SK-N-SH treated with all-trans-retinoic acid at 6 μM for 48 hours (cell line): Measurements from ENCODE around the gene COL15A1.

Experiments used
- ATAC-seq: fragments of 200-7000 bp; cut with Tn5 transposase; 3 replicates; pipeline ENCODE4 v1.9.1; 2020; ENCODE audit warnings: mild to moderate bottlenecking, moderate library complexity
- ARNTL ChIP-seq: fragments of 450-650 bp; formaldehyde crosslinking; IDR thresholded peaks from 2 replicates; pipeline ENCODE4 v1.5.0; 2020; ENCODE audit warnings: low read depth, mild to moderate bottlenecking, moderate library complexity, borderline replicate concordance
- BACH2 ChIP-seq: fragments of 250-450 bp; sonication (Bioruptor Pico); IDR thresholded peaks from 2 replicates; pipeline ENCODE4 v1.9.0; 2021; ENCODE audit warnings: mild to moderate bottlenecking, borderline replicate concordance
- CSDC2 ChIP-seq: fragments of 250-450 bp; sonication (Bioruptor Pico); IDR thresholded peaks from 2 replicates; pipeline ENCODE4 v1.5.0; 2020; ENCODE audit warnings: mild to moderate bottlenecking, moderate library complexity
- CSRNP3 ChIP-seq: fragments of 250-450 bp; sonication (Bioruptor Pico); IDR thresholded peaks from 2 replicates; pipeline ENCODE4 v1.5.1; 2021; ENCODE audit warnings: mild to moderate bottlenecking, moderate library complexity
- ESRRG ChIP-seq: fragments of 250-450 bp; sonication (Bioruptor Pico); IDR thresholded peaks from 2 replicates; pipeline ENCODE4 v1.6.1; 2021; ENCODE audit warnings: mild to moderate bottlenecking
- GLIS3 ChIP-seq: fragments of 250-450 bp; sonication (Bioruptor Pico); IDR thresholded peaks from 2 replicates; pipeline ENCODE4 v1.5.0; 2020; ENCODE audit warnings: mild to moderate bottlenecking, moderate library complexity
- ISL1 ChIP-seq: fragments of 250-450 bp; sonication (Bioruptor Pico); IDR thresholded peaks from 2 replicates; pipeline ENCODE4 v2.1.2; 2022; ENCODE audit warnings: mild to moderate bottlenecking, moderate library complexity
- OSR1 ChIP-seq: fragments of 250-450 bp; sonication (Bioruptor Pico); IDR thresholded peaks from 2 replicates; pipeline ENCODE4 v1.8.0; 2022; ENCODE audit warnings: moderate library complexity, mild to moderate bottlenecking, inconsistent platforms
- PATZ1 ChIP-seq: fragments of 250-450 bp; sonication (Bioruptor Pico); IDR thresholded peaks from 2 replicates; pipeline ENCODE4 v1.8.0; 2020; ENCODE audit warnings: mild to moderate bottlenecking, moderate library complexity, borderline replicate concordance
- POU6F1 ChIP-seq: fragments of 250-450 bp; sonication (Bioruptor Pico); IDR thresholded peaks from 2 replicates; pipeline ENCODE4 v1.8.0; 2021; ENCODE audit warnings: low read depth, mild to moderate bottlenecking, moderate library complexity, borderline replicate concordance
- PPARA ChIP-seq: fragments of 250-450 bp; sonication (Bioruptor Pico); IDR thresholded peaks from 2 replicates; pipeline ENCODE4 v1.5.0; 2020; ENCODE audit warnings: mild to moderate bottlenecking, borderline replicate concordance
- RARB ChIP-seq: fragments of 250-450 bp; sonication (Bioruptor Pico); IDR thresholded peaks from 2 replicates; pipeline ENCODE4 v1.8.0; 2021; ENCODE audit warnings: mild to moderate bottlenecking, moderate library complexity
- TCF4 ChIP-seq: fragments of 250-450 bp; sonication (Bioruptor Pico); IDR thresholded peaks from 2 replicates; pipeline ENCODE4 v1.8.0; 2021; ENCODE audit warnings: mild to moderate bottlenecking, moderate library complexity, borderline replicate concordance
- TOX ChIP-seq: fragments of 250-450 bp; sonication (Bioruptor Pico); IDR thresholded peaks from 2 replicates; pipeline ENCODE4 v1.8.0; 2021; ENCODE audit warnings: mild to moderate bottlenecking, moderate library complexity, borderline replicate concordance
- ZC3H10 ChIP-seq: fragments of 250-450 bp; sonication (Bioruptor Pico); IDR thresholded peaks from 2 replicates; pipeline ENCODE4 v1.5.1; 2021; ENCODE audit warnings: mild to moderate bottlenecking, moderate library complexity
- ZFP3 ChIP-seq: fragments of 250-450 bp; sonication (Bioruptor Pico); IDR thresholded peaks from 2 replicates; pipeline ENCODE4 v1.5.0; 2020; ENCODE audit warnings: mild to moderate bottlenecking, moderate library complexity
- ZFP30 ChIP-seq: fragments of 450-650 bp; formaldehyde crosslinking; IDR thresholded peaks from 2 replicates; pipeline ENCODE4 v1.5.0; 2022; ENCODE audit warnings: mild to moderate bottlenecking, moderate library complexity
- ZNF565 ChIP-seq: fragments of 450-650 bp; formaldehyde crosslinking; conservative IDR thresholded peaks from 2 replicates; pipeline ENCODE4 v1.5.0; 2020; ENCODE audit warnings: low read depth, mild to moderate bottlenecking, moderate library complexity
- ZNF70 ChIP-seq: fragments of 450-650 bp; formaldehyde crosslinking; IDR thresholded peaks from 2 replicates; pipeline ENCODE4 v1.5.0; 2020; ENCODE audit warnings: mild to moderate bottlenecking, moderate library complexity
- TF ChIP-seq, protein P1 (sequence below): fragments of 250-450 bp; sonication (Bioruptor Pico); IDR thresholded peaks from 2 replicates; pipeline ENCODE4 v1.5.0; 2020; ENCODE audit warnings: mild to moderate bottlenecking, moderate library complexity

COL15A1 gene

DNA sequence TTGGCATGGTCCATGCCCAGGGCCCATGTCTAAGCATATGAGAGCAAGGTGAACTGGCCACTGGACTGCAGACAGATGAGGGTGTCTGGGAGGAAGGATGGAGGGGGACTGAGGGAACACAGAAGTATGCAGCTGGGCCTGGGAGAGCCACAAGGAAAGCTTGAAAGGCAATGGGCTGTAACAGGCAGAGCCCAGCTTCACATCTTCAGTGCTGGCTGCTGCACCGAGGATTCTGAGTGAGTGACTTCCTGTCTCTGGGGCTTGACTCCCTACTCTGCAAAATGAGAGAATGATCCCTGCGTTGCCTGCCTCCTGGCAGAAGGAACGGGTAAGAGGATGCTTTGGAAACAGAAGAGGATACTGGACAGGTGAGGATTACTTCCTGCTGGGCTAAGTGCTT is 29.0 kb downstream of the COL15A1 start (continued):
- TF ChIP-seq ZFP3 (CRISPR knock-in tag) (no peak), BACH2 (no peak), ESRRG (CRISPR knock-in tag) (no peak)
- TF ChIP-seq, protein P1, sequence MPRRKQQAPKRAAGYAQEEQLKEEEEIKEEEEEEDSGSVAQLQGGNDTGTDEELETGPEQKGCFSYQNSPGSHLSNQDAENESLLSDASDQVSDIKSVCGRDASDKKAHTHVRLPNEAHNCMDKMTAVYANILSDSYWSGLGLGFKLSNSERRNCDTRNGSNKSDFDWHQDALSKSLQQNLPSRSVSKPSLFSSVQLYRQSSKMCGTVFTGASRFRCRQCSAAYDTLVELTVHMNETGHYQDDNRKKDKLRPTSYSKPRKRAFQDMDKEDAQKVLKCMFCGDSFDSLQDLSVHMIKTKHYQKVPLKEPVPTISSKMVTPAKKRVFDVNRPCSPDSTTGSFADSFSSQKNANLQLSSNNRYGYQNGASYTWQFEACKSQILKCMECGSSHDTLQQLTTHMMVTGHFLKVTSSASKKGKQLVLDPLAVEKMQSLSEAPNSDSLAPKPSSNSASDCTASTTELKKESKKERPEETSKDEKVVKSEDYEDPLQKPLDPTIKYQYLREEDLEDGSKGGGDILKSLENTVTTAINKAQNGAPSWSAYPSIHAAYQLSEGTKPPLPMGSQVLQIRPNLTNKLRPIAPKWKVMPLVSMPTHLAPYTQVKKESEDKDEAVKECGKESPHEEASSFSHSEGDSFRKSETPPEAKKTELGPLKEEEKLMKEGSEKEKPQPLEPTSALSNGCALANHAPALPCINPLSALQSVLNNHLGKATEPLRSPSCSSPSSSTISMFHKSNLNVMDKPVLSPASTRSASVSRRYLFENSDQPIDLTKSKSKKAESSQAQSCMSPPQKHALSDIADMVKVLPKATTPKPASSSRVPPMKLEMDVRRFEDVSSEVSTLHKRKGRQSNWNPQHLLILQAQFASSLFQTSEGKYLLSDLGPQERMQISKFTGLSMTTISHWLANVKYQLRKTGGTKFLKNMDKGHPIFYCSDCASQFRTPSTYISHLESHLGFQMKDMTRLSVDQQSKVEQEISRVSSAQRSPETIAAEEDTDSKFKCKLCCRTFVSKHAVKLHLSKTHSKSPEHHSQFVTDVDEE, result no peak

DNA sequence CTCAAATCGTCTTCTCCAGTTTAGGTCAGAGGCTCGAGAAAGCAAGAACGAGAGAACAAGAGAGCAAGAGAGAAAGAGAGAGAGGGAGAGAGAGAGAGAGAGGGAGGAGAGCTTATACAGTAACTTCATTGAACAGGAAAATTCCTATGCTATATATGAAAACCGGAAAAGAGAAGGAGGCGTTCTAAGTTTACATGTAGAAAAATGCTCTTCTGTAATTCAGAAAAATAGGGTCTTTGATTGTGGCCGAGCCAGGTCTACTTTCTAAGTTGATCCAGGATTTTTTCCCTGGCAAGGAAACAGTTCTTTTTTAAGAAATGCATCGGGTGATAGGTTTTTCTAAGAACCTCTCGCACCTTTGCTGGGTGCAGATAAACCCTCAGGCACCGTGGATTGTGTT is 29.5 kb downstream of the COL15A1 start:
- no peak for ATAC-seq
- TF ChIP-seq CSDC2 (CRISPR knock-in tag), result no peak
- no peak for TF ChIP-seq ESRRG (CRISPR knock-in tag)
- TF ChIP-seq GLIS3 (CRISPR knock-in tag), result no peak
- no peak for TF ChIP-seq ZC3H10 (CRISPR knock-in tag)
- TF ChIP-seq ZNF70, result no peak
- no peak for TF ChIP-seq CSRNP3 (CRISPR knock-in tag)
- no peak for TF ChIP-seq TCF4 (CRISPR knock-in tag)
- TF ChIP-seq ISL1 (CRISPR knock-in tag), result no peak
- no peak for TF ChIP-seq OSR1 (CRISPR knock-in tag)

DNA sequence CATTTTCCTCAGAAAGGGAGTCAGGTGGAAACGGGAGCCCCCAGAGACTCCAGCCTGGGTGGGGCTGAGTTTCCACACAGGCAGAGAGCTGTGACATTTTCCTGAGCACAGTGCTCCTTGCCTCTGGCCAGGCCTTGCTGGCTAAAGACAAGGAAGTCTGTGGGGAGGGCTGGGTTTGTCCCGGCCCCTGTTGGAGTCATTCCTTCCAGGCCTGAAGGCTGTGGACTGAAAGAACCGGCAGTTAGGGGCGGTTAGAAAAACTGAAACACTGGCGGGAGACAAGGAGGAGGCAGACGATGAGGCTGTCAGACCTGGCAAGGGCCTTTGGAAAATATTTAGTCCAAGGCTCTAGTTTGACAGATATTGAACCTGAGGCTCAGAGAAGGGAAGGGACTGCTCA is 29.9 kb downstream of the COL15A1 start:
- no peak for ATAC-seq

GRCh38 chr9:98974106-98974505 is 30.4 kb downstream of the COL15A1 start:
- ATAC-seq, result no peak
- no peak for TF ChIP-seq RARB
- no peak for TF ChIP-seq ZC3H10 (CRISPR knock-in tag)
- TF ChIP-seq ZFP30 (CRISPR knock-in tag), result no peak
- TF ChIP-seq ISL1 (CRISPR knock-in tag), result no peak
- no peak for TF ChIP-seq CSRNP3 (CRISPR knock-in tag)
- no peak for TF ChIP-seq POU6F1 (CRISPR knock-in tag)
- no peak for TF ChIP-seq ZNF565
- TF ChIP-seq PATZ1 (CRISPR knock-in tag), result no peak

More for the DNA sequence above, 29.9 kb downstream of the COL15A1 start:
- TF ChIP-seq ZNF565 (no peak), ZFP3 (CRISPR knock-in tag) (no peak), ZFP30 (CRISPR knock-in tag) (no peak), PATZ1 (CRISPR knock-in tag) (no peak), ISL1 (CRISPR knock-in tag) (no peak), PPARA (CRISPR knock-in tag) (no peak), TOX (CRISPR knock-in tag) (no peak), CSRNP3 (CRISPR knock-in tag) (no peak), ARNTL (CRISPR knock-in tag) (no peak), BACH2 (no peak), TCF4 (CRISPR knock-in tag) (no peak)
